ENCODE results near the gene FAM3B.
"Not testable (repeated sequence)": the region's sequence is repeated elsewhere in the genome, so short reads cannot be mapped to it uniquely, and the experiment has no call there.

Gene FAM3B

GRCh38 chr21:41316200-41317062 is at the start of gene FAM3B:
TSS of gene FAM3B (plus strand) at chr21:41316801. CDS start at chr21:41316880, 79 bp downstream.
- DNase-seq (ENCODE audit: low spot score) = no peak

DNA sequence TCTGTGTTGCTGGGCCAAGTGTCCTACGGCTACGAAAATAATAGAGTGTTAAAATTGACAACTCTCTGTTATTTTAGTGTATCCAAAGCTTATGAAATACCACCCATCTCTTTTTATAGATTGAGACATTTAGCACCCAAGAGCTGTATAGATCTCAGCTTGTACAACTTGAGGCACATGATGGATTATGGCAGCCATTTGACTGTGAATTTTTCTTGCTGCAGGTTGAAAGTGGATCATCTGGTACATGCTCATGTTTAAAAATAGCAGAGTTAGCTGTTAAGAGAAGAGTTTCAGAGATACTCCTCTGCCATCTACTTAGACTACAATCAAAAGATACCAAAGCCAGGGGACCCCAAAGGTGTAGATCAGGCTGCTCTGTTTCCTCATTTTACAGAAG is 49.3 kb upstream of the FAM3B start:
- DNase-seq (ENCODE audit: low spot score) = no peak

- no peak for DNase-seq (ENCODE audit: low spot score)
Observed at GRCh38 chr21:41269535-41269934, 47.1 kb upstream of the FAM3B start.

DNA sequence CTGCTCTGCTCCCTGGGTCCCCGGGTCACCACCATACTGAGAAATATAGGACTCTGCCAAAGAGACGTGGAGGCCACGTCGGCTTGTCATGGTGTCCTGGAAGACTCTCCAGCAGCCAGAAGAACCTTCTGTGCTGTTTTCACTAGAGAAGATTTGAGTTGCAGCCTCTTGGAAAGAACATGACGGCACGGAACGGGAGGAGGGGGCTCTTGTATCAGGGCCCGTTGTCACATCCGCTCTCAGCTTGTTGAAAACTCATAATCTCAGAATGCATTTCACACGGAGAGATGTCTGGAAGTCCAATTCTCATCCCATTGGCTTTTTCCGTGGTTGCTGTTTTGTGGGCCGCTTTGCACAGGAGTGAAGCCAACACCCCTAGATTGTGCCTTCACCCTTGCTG is 39.4 kb upstream of the FAM3B start:
- DNase-seq (ENCODE audit: low spot score) = no peak

DNA sequence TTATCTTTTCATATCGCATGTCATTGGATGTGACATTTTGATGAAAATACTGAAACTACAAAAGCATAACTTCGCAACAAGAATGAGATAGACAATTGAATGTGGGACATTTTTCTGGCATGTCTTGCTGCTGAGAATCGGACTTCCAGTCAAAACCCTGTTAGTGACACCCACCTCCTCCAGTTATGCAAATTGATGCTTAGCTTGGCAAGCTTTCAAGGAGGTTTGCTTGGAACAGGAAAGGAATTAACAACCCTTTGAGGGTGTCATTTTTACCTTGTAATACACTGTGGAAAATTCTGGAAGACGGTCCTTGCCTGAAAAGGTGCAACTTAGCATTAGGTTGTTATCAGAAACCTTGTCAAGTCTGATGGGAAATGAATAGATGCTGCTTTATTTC is 38.8 kb upstream of the FAM3B start:
- DNase-seq (ENCODE audit: low spot score) = no peak

DNA sequence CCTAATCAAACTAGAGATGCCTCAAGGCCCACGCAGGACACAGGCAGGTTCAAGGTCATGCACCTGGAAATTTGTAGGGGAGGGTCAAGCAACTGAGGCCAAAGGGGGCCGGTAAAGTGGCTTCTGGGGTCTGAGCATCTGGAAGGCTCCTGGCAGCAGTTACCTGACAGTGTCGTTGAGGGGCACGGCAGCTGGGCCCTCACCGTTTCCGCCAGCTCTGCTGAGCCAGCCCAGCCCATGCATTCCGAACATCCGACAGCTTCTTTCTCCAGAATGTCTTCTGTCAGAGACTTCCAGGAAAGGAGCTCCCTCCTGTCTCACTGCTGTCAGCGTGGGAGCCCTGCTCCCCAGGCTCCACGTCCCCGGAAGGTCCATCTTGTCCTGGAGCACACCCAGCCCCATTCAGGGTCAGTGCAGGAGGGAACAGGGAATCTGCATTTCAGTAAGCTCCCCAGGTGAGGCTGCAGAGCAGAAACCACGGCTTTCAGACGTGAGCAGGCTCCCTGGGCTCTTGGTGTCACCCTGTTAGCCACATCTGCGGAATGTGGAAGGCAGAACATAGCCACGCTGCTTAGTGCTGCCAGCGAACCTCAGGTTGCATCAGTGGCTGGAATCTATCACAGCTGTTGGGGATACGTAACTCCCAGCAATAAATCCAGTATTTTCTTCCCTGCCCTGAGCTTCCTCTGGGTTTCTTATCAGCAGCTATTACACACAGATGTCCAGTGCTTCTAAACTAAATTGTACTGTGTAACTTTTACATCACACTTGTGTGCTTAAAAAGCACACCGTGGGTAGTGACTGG is 36.3 kb upstream of the FAM3B start:
- DNase-seq (ENCODE audit: low spot score) = no peak

GRCh38 chr21:41282412-41282811 is 34.2 kb upstream of the FAM3B start:
- no peak for DNase-seq (ENCODE audit: low spot score)

- peak; percentile 69 for DNase-seq (ENCODE audit: low spot score)
Observed at GRCh38 chr21:41283211-41283818, 33.3 kb upstream of the FAM3B start.

- DNase-seq (ENCODE audit: low spot score) = no peak
Observed at GRCh38 chr21:41289431-41289830, 27.2 kb upstream of the FAM3B start.

GRCh38 chr21:41290106-41290799 is 26.3 kb upstream of the FAM3B start:
- DNase-seq (ENCODE audit: low spot score) = no peak

DNA sequence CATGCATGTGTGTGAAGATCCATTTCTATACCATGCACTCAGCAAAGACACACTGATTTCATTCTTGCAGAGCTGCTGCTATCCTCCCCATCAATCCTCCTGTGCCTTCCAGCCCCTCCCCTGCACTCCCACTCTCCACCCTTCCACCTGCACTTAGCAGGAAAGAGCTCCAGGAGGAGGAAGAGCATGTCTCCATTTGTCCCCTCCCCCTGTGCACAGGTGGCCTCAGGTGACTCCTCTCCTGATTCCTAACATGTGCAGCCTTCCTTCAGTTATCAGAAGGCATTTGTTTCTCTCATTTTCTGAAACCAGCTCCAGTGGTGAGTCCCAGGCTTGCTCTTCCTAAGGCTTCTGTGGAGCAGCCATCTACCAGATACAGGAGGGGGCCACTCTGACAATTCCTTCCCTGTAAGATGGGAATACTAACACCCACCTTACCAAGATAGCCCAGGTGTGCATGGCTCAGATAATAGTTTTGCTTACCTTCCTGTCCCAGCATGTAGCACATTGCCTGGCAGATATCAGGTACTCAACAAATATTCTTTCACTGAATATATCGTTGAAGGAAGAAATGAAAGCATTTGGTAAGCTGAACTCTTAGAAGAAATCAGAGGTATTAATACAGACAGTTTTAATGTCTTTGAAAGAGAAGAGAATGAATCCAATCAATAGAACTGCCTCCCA is 21.9 kb upstream of the FAM3B start:
- DNase-seq (ENCODE audit: low spot score) = no peak

DNA sequence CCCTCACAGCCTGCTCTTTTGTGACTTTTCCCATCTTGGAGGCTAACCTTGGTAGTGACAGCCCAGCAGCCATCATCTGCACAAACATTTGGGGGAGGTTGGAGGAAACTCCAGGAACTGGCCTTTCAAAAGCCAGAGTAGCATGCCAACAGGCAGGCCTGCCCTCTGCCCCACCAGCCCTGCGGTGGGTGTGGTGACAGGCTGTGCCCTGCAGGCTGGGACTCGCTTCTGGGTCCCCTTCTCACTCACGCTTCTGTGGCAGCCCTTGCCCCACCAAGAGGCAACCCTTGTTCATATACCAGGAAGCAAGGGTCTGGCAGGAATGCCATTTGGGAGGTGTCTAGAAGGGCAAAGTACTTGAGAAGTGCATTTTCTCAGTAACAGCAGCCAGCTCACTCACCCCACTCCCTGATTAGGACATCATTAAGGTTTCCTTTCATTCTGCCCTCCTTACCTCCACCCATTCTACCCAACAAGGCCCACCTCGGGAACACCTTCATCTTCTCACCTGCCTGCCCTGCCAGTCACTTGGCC is 20.8 kb upstream of the FAM3B start:
- no peak for DNase-seq (ENCODE audit: low spot score)

- DNase-seq (ENCODE audit: low spot score) = no peak
Observed at GRCh38 chr21:41302976-41303375, 13.6 kb upstream of the FAM3B start.

GRCh38 chr21:41304068-41304720 is 12.4 kb upstream of the FAM3B start:
- no peak for DNase-seq (ENCODE audit: low spot score)

DNA sequence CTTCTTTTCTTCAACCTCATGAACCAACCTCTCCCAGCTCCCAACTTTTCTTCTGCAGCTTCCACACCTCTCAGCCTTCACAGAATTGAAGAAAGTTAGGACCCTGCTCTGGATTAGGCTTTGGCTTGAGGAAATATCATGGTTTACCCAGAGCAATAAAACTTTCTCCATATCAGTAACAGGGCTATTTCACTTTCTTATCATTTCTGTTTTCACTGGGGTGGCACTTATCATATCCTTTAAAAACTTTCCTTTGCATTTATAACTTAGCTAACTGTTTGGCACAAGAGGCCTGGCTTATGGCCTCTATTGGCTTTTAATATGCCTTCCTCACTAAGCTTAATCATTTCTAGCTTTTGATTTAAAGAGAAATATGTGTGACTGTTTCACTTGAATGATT is 9.4 kb upstream of the FAM3B start:
- no peak for DNase-seq (ENCODE audit: low spot score)

DNA sequence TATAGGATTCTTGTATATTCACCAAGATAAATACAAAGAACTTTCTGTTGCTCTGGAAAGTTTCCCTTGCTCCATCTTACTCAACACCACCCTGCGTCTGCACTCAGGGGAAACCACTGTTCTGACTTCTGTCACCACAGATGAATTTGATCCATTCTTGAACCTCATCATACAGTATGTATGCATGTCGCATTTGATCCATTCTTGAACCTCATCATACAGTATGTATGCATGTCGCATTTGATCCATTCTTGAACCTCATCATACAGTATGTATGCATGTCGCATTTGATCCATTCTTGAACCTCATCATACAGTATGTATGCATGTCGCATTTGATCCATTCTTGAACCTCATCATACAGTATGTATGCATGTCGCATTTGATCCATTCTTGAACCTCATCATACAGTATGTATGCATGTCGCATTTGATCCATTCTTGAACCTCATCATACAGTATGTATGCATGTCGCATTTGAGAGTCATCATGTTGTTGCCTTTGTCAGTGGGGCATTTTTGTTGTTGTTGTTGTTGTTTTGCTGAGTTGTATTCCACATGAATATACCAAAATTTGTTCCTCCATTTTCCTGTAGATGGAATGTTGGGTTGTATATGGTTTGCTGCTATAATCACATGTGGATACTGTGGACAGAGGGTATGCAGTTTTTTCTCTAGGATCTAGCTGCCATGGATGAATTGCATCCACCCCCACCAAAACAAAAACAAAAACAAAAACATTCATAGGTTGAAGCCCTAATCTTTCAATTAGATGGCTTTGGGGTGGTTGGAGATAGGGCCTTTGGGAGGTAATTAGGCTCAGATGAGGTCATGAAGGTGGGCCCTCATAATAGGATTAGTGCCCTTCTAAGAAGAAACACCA is 3.1 kb upstream of the FAM3B start:
- DNase-seq (ENCODE audit: low spot score) = not testable (repeated sequence)

DNA sequence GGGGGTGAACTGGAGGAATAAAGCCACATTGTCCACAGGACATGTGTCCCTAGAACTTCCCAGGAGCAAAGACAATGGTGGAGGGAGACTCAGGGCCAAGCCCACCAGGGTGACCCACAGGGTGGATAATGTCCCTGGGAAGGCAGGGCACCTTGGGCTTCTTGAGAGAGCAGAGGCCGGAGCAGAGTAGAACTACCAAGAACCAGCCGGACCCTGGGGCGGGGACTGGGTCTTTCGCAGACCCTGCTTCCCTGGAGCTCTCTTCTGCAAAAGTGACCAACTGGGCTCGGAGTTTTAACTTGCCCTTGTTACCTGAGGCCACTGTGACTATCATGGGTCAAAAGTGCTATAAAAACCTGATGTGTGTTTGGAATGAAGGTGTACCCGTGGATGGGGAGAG is 875 bp upstream of the FAM3B start:
- no peak for DNase-seq (ENCODE audit: low spot score)

DNA sequence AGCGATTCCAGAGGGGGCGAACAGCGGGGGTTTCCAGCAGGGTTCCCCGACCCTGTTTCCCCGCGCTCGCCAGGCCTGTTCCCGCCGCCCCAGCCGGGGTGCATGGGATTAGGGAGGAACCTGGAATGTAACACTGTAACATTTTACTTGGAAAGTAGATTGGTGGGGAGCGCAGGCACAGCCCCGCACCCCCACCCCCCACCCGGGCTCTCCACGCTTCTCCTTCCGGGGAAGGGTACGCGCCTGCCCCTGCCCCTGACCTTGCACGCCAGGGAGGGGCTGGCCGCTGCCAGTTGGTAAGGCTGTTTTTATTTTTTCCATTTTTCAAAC is 427 bp downstream of the FAM3B start:
- DNase-seq (ENCODE audit: low spot score) = no peak

DNA sequence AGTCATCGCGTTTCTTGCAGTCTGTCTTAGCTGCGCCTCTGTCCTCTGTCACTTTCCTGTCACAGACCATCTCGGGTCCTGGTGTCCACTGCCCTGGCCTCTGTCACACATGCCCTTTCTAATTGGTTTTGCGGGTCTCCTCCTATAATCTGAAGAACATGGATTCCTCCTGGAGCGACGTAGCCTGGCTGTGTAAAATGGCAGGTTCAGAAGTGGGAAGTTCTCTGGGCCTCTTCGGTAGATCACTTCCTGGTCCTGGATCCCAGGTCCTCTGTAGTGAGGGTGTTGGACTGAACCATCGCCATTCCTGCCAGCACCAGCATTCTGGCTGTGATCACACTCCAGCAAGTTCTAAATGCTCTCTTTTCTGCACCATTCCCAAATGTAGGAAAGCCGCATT is 857 bp downstream of the FAM3B start:
- DNase-seq (ENCODE audit: low spot score) = no peak

DNA sequence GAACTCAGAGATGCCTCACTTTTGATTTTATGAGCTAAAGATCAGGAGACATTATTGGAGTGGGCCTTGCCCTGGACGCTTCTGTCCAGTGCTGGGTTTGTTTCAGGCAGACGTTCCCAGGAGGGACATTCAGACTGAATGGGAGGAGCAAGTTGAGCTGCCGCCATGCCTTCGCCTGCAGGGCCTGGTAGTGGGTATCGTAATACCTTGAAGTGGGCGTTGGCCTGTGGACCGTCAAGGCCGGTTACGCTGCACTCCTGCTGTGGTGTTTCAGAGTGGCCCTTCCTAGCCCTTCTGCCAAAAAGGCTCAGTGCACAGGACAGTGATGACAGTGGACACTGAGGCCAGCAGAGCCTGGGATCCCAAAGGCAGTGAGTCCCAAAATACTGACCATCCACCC is 1.6 kb downstream of the FAM3B start:
- no peak for DNase-seq (ENCODE audit: low spot score)
